Measurements from ENCODE around the gene TAF3. TPM values are rescaled to one million over a fixed set of nuclear protein-coding genes. Genes with fewer than 3 reads are reported as not detected.

The TAF3 gene
- total RNA-seq, 1 experiment from 2014 or later = 5.5 TPM

DNA sequence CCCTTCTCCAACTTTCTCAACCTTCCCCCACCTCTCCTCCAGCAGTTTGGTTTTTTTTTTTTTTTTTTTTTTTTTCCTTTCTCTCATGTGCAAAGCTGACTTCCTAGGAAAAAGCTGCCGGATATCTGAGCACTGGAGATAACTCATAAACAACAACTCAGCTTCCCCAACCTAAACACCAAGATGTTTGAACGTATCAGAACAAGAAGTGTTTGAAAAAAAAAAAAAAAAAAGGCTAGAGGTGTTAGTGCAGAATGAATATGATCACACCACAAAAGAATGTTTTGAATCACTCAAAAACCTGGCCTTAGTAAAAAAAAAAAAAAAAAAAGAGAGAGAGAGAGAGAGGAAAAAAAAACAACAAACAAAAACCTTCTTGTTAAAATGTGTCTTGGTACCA, 247.3 kb downstream of the TAF3 start:
- BruUV-seq (replicated peaks) = no TSS peak
- H3K4me3 ChIP-seq (ENCODE audit: low read depth in 2 of 2, low read length in 2 of 2) = no peak overlapping the region
- ATAC-seq = no peak

DNA sequence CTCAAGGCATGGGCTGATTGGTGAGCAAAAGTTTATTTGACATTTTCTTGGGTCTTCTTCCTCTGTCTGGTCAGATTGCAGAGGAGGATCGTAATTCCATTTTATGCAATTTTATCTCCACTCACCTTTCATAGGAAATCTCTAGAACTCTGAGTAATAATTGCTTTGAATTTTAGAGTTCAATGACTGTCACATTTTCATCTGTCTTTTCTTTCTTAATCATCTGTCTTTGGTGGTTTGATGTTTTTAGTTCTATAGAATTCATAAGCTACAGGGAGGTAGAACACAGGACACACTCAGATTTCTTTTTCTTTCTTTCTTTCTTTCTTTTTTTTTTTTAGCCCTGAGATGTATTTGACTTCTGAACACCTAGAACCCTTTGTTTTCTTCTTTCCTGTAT, 247.8 kb downstream of the TAF3 start:
- no peaks in the 10 kb centered on the region for H3K4me1 ChIP-seq (ENCODE audit: control insufficient read depth, insufficient read depth, low read length)
- no peaks in the 10 kb centered on the region for H3K9me3 ChIP-seq (ENCODE audit: control insufficient read depth, insufficient read depth, low read depth, low read length)
- in situ Hi-C loops (cut with HindIII; ENCODE audit: low pct_unique_long_range_greater_than_20kb, low sequenced_read_pairs) (no loop called here), intact Hi-C loops (cut with micrococcal nuclease; ENCODE audit: unreplicated experiment) (no loop called here)
- H3K4me3 ChIP-seq (ENCODE audit: low read depth in 2 of 2, low read length in 2 of 2) = no peak overlapping the region
- ATAC-seq (no peak), DNase-seq (ENCODE audit: low read depth, low spot score) (no peak)
- BruUV-seq (replicated peaks) = no TSS peak
- H3K27ac ChIP-seq (ENCODE audit: low read length) = no peak overlapping the region
- H3K27me3 ChIP-seq (ENCODE audit: control insufficient read depth, insufficient read depth, low read length) = no peaks in the 10 kb centered on the region
- POLR2A ChIA-PET = no interaction called here
- CTCF ChIA-PET = no interaction called here
- no peak for TF ChIP-seq POLR2AphosphoS5 (IDR thresholded peaks at IDR 0.05; ENCODE audit: low read depth, low read length)
- H3K36me3 ChIP-seq (ENCODE audit: control insufficient read depth, insufficient read depth, low read length) = no peaks in the 10 kb centered on the region; the same call in 1 of the 2 replicates

More for the DNA sequence above, 247.3 kb downstream of the TAF3 start:
- H3K4me1 ChIP-seq (ENCODE audit: control insufficient read depth, insufficient read depth, low read length) = no peaks in the 10 kb centered on the region
- no peaks in the 10 kb centered on the region; the same call in 1 of the 2 replicates for H3K36me3 ChIP-seq (ENCODE audit: control insufficient read depth, insufficient read depth, low read length)
- in situ Hi-C loops (cut with HindIII; ENCODE audit: low pct_unique_long_range_greater_than_20kb, low sequenced_read_pairs) (no loop called here), intact Hi-C loops (cut with micrococcal nuclease; ENCODE audit: unreplicated experiment) (no loop called here)
- TF ChIP-seq CTCF (IDR thresholded peaks at IDR 0.05) (no peak), SIN3A (IDR thresholded peaks at IDR 0.05; ENCODE audit: borderline replicate concordance, insufficient read depth, low read depth, low read length) (no peak), POLR2AphosphoS5 (IDR thresholded peaks at IDR 0.05; ENCODE audit: low read depth, low read length) (no peak), TCF7L2 (IDR thresholded peaks at IDR 0.05; ENCODE audit: low read depth, low read length) (no peak)
- TF ChIP-seq, protein P1, sequence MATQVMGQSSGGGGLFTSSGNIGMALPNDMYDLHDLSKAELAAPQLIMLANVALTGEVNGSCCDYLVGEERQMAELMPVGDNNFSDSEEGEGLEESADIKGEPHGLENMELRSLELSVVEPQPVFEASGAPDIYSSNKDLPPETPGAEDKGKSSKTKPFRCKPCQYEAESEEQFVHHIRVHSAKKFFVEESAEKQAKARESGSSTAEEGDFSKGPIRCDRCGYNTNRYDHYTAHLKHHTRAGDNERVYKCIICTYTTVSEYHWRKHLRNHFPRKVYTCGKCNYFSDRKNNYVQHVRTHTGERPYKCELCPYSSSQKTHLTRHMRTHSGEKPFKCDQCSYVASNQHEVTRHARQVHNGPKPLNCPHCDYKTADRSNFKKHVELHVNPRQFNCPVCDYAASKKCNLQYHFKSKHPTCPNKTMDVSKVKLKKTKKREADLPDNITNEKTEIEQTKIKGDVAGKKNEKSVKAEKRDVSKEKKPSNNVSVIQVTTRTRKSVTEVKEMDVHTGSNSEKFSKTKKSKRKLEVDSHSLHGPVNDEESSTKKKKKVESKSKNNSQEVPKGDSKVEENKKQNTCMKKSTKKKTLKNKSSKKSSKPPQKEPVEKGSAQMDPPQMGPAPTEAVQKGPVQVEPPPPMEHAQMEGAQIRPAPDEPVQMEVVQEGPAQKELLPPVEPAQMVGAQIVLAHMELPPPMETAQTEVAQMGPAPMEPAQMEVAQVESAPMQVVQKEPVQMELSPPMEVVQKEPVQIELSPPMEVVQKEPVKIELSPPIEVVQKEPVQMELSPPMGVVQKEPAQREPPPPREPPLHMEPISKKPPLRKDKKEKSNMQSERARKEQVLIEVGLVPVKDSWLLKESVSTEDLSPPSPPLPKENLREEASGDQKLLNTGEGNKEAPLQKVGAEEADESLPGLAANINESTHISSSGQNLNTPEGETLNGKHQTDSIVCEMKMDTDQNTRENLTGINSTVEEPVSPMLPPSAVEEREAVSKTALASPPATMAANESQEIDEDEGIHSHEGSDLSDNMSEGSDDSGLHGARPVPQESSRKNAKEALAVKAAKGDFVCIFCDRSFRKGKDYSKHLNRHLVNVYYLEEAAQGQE (IDR thresholded peaks at IDR 0.05; ENCODE audit: insufficient read depth in 1 of 2, low read depth in 2 of 2, low read length in 1 of 2) = no peak
- POLR2A ChIA-PET = interaction anchor here (0.7 kb wide), 1 partner anchor 65 kb away, joined by 8 read pairs; no protein-coding TSS in a partner anchor
- H3K27me3 ChIP-seq (ENCODE audit: control insufficient read depth, insufficient read depth, low read length) = no peaks in the 10 kb centered on the region
- no peaks in the 10 kb centered on the region for H3K9me3 ChIP-seq (ENCODE audit: control insufficient read depth, insufficient read depth, low read depth, low read length)
- CTCF ChIA-PET = no interaction called here
- H3K27ac ChIP-seq (ENCODE audit: low read length) = no peak overlapping the region
- DNase-seq (ENCODE audit: low read depth, low spot score) = no peak

Other genes with a start within 250 kb of the TAF3 start
- gene ITIH5, start 151.5 kb upstream of the TAF3 start, total RNA-seq (2021; ENCODE audit: unreplicated experiment) = not detected
- gene ITIH2, start 115.2 kb upstream of the TAF3 start, total RNA-seq (2021; ENCODE audit: unreplicated experiment) = 0.67 TPM
- gene KIN, start 30.5 kb upstream of the TAF3 start, total RNA-seq (2021; ENCODE audit: unreplicated experiment) = 8.4 TPM
- gene ATP5F1C, start 30.3 kb upstream of the TAF3 start, total RNA-seq (2021; ENCODE audit: unreplicated experiment) = 189 TPM
- gene GATA3, start 236.2 kb downstream of the TAF3 start, total RNA-seq (2021; ENCODE audit: unreplicated experiment) = 5.9 TPM

Measured in Panc1 (cell line).